Nephron progenitor cell (in vitro differentiated cells): ENCODE measurements around the gene NT5DC2.

Experiments used
- DNase-seq: peaks from one replicate; pipeline ENCODE4 v3.0.0; 2021
- H3K27ac Mint-ChIP-seq: 2 replicates; pipeline ENCODE4 v1.8.0; 2021; ENCODE audit warnings: mild to moderate bottlenecking, moderate library complexity, mixed read lengths
- H3K27me3 Mint-ChIP-seq: 2 replicates; pipeline ENCODE4 v1.8.0; 2021; ENCODE audit warnings: mild to moderate bottlenecking, low read depth, mixed read lengths; ENCODE audit not compliant: poor library complexity
- H3K36me3 Mint-ChIP-seq: 2 replicates; pipeline ENCODE4 v1.8.0; 2021; ENCODE audit warnings: low read depth, mixed read lengths
- H3K4me1 Mint-ChIP-seq: 2 replicates; pipeline ENCODE4 v1.8.0; 2021; ENCODE audit warnings: mixed read lengths
- H3K4me3 Mint-ChIP-seq: 2 replicates; pipeline ENCODE4 v1.8.0; 2021; ENCODE audit warnings: mild to moderate bottlenecking, moderate library complexity, mixed read lengths
- H3K9me3 Mint-ChIP-seq: 2 replicates; pipeline ENCODE4 v1.8.0; 2021; ENCODE audit warnings: mild to moderate bottlenecking, moderate library complexity, mixed read lengths
- TF ChIP-seq, protein P1 (sequence below): fragments of 200-600 bp; sonication (generic); IDR thresholded peaks from 2 replicates; pipeline ENCODE4 v1.5.0; 2021; ENCODE audit warnings: antibody characterized with exemption

The NT5DC2 gene

GRCh38 chr3:52524258-52524751 lies 9.4 kb downstream of the NT5DC2 start:
- TF ChIP-seq, protein P1, sequence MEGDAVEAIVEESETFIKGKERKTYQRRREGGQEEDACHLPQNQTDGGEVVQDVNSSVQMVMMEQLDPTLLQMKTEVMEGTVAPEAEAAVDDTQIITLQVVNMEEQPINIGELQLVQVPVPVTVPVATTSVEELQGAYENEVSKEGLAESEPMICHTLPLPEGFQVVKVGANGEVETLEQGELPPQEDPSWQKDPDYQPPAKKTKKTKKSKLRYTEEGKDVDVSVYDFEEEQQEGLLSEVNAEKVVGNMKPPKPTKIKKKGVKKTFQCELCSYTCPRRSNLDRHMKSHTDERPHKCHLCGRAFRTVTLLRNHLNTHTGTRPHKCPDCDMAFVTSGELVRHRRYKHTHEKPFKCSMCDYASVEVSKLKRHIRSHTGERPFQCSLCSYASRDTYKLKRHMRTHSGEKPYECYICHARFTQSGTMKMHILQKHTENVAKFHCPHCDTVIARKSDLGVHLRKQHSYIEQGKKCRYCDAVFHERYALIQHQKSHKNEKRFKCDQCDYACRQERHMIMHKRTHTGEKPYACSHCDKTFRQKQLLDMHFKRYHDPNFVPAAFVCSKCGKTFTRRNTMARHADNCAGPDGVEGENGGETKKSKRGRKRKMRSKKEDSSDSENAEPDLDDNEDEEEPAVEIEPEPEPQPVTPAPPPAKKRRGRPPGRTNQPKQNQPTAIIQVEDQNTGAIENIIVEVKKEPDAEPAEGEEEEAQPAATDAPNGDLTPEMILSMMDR: no peak
- Mint-ChIP-seq H3K27ac (peak overlapping the region; percentile 29), H3K36me3 (peaks cover 32% of the 10 kb centered on the region), H3K4me1 (peaks cover 28% of the 10 kb centered on the region), H3K27me3 (no peaks in the 10 kb centered on the region), H3K4me3 (no peak overlapping the region), H3K9me3 (no peaks in the 10 kb centered on the region)
- no peak for DNase-seq

DNA sequence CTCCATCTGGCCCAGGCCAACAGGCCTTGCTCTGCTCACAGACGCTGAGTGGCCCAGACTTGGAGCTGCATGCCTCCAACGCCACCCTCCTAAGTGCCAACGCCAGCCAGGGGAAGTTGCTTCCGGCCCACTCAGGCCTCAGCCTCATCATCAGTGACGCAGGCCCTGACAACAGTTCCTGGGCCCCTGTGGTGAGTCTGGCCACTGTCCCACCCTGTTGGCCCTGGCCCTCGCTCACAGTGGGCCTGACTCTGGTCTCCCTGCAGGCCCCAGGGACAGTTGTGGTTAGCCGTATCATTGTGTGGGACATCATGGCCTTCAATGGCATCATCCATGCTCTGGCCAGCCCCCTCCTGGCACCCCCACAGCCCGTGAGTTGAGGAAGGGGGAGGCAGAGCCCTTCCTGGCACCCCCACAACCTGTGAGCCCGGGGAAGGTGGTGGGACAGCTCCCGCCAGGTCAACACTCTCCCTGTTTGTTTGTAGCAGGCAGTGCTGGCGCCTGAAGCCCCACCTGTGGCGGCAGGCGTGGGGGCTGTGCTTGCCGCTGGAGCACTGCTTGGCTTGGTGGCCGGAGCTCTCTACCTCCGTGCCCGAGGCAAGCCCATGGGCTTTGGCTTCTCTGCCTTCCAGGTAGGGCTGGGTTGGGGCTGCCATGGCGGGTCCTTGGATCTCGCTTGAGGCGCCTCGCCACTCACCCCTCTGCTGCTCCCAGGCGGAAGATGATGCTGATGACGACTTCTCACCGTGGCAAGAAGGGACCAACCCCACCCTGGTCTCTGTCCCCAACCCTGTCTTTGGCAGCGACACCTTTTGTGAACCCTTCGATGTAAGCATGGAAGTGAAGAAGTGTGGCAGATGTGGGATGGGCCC lies 10.0 kb downstream of the NT5DC2 start:
- H3K4me1 Mint-ChIP-seq: peaks cover 24% of the 10 kb centered on the region
- peaks cover 28% of the 10 kb centered on the region for H3K36me3 Mint-ChIP-seq
- TF ChIP-seq, protein P1: no peak
- no peaks in the 10 kb centered on the region for H3K9me3 Mint-ChIP-seq
- no peak for DNase-seq
- peak overlapping the region; percentile 29 for H3K27ac Mint-ChIP-seq
- no peaks in the 10 kb centered on the region for H3K27me3 Mint-ChIP-seq
- H3K4me3 Mint-ChIP-seq: no peak overlapping the region

DNA sequence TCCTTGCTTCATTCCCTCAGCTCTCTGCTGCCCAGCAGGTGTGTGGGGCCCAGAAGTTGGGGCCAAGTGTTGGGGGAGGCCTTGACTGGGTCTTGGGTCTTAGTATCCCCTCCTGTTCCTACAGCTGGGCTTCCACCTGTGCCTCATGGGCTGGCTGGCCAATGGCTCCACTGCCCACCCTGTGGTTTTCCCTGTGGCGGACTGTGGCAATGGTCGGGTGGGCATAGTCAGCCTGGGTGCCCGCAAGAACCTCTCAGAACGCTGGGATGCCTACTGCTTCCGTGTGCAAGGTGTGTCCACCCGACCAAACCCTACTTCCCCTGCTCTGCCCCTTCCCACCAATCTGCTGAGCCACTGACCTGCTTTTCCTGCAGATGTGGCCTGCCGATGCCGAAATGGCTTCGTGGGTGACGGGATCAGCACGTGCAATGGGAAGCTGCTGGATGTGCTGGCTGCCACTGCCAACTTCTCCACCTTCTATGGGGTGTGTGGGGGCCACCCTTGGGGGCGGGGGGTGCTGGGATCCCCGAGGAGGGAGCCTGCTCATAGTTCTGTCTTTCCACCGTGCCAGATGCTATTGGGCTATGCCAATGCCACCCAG lies 10.9 kb downstream of the NT5DC2 start:
- Mint-ChIP-seq H3K27ac (no peak overlapping the region), H3K9me3 (no peaks in the 10 kb centered on the region), H3K4me1 (peaks cover 22% of the 10 kb centered on the region), H3K27me3 (peaks cover 7% of the 10 kb centered on the region), H3K4me3 (no peak overlapping the region), H3K36me3 (peaks cover 23% of the 10 kb centered on the region)
- no peak for DNase-seq
- TF ChIP-seq, protein P1: no peak

GRCh38 chr3:52521881-52522650 lies 11.6 kb downstream of the NT5DC2 start:
- no peak for DNase-seq
- Mint-ChIP-seq H3K4me3 (no peak overlapping the region), H3K36me3 (peaks cover 21% of the 10 kb centered on the region)

GRCh38 chr3:52521488-52521824 lies 12.2 kb downstream of the NT5DC2 start:
- TF ChIP-seq, protein P1: no peak
- no peaks in the 10 kb centered on the region for H3K9me3 Mint-ChIP-seq
- H3K36me3 Mint-ChIP-seq: peaks cover 18% of the 10 kb centered on the region
- H3K4me1 Mint-ChIP-seq: peaks cover 9% of the 10 kb centered on the region
- H3K27ac Mint-ChIP-seq: no peak overlapping the region
- DNase-seq: no peak
- H3K4me3 Mint-ChIP-seq: no peak overlapping the region
- H3K27me3 Mint-ChIP-seq: peaks cover 7% of the 10 kb centered on the region

More at GRCh38 chr3:52521881-52522650, 11.6 kb downstream of the NT5DC2 start:
- Mint-ChIP-seq H3K9me3 (no peaks in the 10 kb centered on the region), H3K4me1 (peaks cover 15% of the 10 kb centered on the region), H3K27ac (no peak overlapping the region), H3K27me3 (peaks cover 7% of the 10 kb centered on the region)
- TF ChIP-seq, protein P1: no peak
